WERI-Rb-1 (cell line): ENCODE measurements around the gene PARP4.

Source experiments
- DNase-seq: peaks from one replicate; pipeline ENCODE4 v3.0.0-alpha.2; 2020
- H3K27ac ChIP-seq: fragments of 250-450 bp; sonication (Bioruptor Pico); 2 replicates; pipeline ENCODE4 v1.5.1; 2020; ENCODE audit warnings: mild to moderate bottlenecking, moderate library complexity
- H3K27me3 ChIP-seq: fragments of 250-450 bp; sonication (Bioruptor Pico); 2 replicates; pipeline ENCODE4 v1.5.1; 2021; ENCODE audit warnings: mild to moderate bottlenecking, low read depth, moderate library complexity; ENCODE audit not compliant: insufficient read depth, severe bottlenecking
- H3K36me3 ChIP-seq: fragments of 250-450 bp; sonication (Bioruptor Pico); 2 replicates; pipeline ENCODE4 v1.5.1; 2020; ENCODE audit warnings: mild to moderate bottlenecking, moderate library complexity
- H3K4me3 ChIP-seq: 2 replicates; pipeline ENCODE4 v1.5.1; 2011; ENCODE audit warnings: low read depth, mild to moderate bottlenecking, control low read depth, low read length
- H3K9me3 ChIP-seq: fragments of 250-450 bp; sonication (Bioruptor Pico); 2 replicates; pipeline ENCODE4 v1.5.1; 2021; ENCODE audit warnings: mild to moderate bottlenecking, moderate library complexity; ENCODE audit not compliant: severe bottlenecking
- CTCF ChIP-seq: IDR thresholded peaks from 2 replicates; pipeline ENCODE4 v1.5.1; 2011; ENCODE audit warnings: low read depth, mild to moderate bottlenecking, control low read depth, inconsistent platforms, low read length

PARP4 gene

DNA sequence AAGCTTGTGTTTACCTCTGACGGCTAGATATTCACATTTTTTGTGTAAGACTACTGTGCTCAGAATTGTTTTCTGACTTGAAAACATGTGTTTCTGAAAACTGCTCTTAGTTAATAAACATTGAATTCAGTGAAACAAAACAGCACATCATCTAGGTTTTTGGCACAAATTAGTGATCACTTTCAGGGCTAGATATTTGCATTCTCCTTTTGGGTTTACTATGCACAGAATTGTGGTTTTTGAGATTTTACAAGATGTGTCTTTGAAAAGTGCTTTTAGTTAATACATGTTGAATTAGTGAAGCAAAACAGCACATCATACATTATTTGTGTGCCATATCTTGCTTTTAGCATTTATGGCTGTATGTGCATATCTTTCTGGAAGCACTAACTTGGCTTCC lies 8.2 kb upstream of the PARP4 start:
- DNase-seq, result no peak
- H3K9me3 ChIP-seq, result no peaks in the 10 kb centered on the region
- no peak overlapping the region for H3K27ac ChIP-seq
- H3K27me3 ChIP-seq, result no peaks in the 10 kb centered on the region
- H3K36me3 ChIP-seq, result no peaks in the 10 kb centered on the region
- H3K4me3 ChIP-seq, result no peak overlapping the region
- TF ChIP-seq CTCF, result no peak

GRCh38 chr13:24516919-24517318 lies 4.3 kb upstream of the PARP4 start:
- Histone ChIP-seq H3K36me3 (peaks cover 7% of the 10 kb centered on the region; the same call in 1 of the 2 replicates), H3K27me3 (no peaks in the 10 kb centered on the region), H3K9me3 (peaks cover 2% of the 10 kb centered on the region), H3K4me3 (no peak overlapping the region), H3K27ac (no peak overlapping the region)
- no peak for DNase-seq
- TF ChIP-seq CTCF, result no peak

DNA sequence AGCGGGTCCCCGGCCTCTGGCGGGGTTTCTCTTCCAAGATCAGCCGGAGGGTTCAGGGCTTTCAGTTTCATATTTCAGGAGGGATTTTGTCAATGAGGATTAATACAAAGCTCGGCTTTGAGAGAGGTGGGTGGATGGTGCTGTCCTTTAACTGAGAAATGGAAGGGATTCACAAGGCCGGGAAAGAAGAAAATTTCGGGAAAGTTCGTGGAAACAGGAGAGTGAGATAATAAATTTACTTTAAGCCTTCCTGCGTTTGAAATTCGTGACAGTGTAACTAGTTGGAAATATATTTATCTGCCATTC lies 283 bp upstream of the PARP4 start:
- no peak for DNase-seq
- TF ChIP-seq CTCF, result no peak

GRCh38 chr13:24511816-24512196 lies 772 bp downstream of the PARP4 start:
- DNase-seq, result no peak
- Histone ChIP-seq H3K36me3 (peaks cover 25% of the 10 kb centered on the region), H3K27ac (peak overlapping the region; percentile 91), H3K27me3 (no peaks in the 10 kb centered on the region), H3K9me3 (peaks cover 2% of the 10 kb centered on the region), H3K4me3 (peak overlapping the region; percentile 56)
- TF ChIP-seq CTCF, result no peak

More for the DNA sequence above, 283 bp upstream of the PARP4 start:
- Histone ChIP-seq H3K36me3 (peaks cover 25% of the 10 kb centered on the region), H3K9me3 (peaks cover 2% of the 10 kb centered on the region), H3K4me3 (peak overlapping the region; percentile 56), H3K27me3 (no peaks in the 10 kb centered on the region), H3K27ac (peak overlapping the region; percentile 91)

GRCh38 chr13:24511019-24511815 lies 1.4 kb downstream of the PARP4 start:
- no peak for TF ChIP-seq CTCF
- DNase-seq, result no peak
- H3K36me3 ChIP-seq, result peaks cover 29% of the 10 kb centered on the region
- no peak overlapping the region for H3K27ac ChIP-seq
- peaks cover 2% of the 10 kb centered on the region for H3K9me3 ChIP-seq
- peak overlapping the region; percentile 56 for H3K4me3 ChIP-seq
- H3K27me3 ChIP-seq, result no peaks in the 10 kb centered on the region
